ENCODE results near the gene OSBPL9. TPM values are rescaled to one million over a fixed set of nuclear protein-coding genes. Genes with fewer than 3 reads are reported as not detected.

The OSBPL9 gene
- total and polyA plus RNA-seq, 10 of the 15 experiments (the other 5 are each of a cell fraction or from before 2014, with no cell fraction given), result 25.9 to 156 (median 108) TPM

DNA sequence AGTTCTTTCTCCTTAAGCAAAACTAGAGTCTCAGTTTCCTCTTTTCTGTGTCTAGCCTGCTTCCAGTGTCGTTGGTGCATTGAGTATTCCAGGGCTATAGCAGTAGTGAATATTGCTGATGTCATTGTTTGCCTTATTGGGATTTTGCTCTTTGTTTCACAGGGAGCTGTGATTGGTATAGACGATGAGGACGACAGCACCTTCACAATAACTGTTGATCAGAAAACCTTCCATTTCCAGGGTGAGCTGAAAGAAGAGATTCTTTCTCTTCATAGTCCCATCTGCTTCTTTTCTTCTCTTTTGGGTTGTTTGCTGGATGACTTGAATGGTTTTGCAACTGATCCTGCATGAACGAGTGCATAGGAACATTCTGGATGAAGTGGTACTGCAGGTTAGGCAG, 52.4 kb downstream of the OSBPL9 start:
- BruUV-seq (replicated peaks), result no TSS peak
- POLR2A ChIA-PET, result no interaction called here
- H3K4me1 ChIP-seq (ENCODE audit: control insufficient read depth, insufficient read depth, low read length), result no peaks in the 10 kb centered on the region
- no peak overlapping the region for H3K9ac ChIP-seq (ENCODE audit: control insufficient read depth, insufficient read depth, low read length)
- FAIRE-seq (no peak), ATAC-seq (no peak), DNase-seq (ENCODE audit: low read depth, low spot score) (no peak)
- no peaks in the 10 kb centered on the region for H4K20me1 ChIP-seq (ENCODE audit: control insufficient read depth, insufficient read depth)
- H3K79me2 ChIP-seq (ENCODE audit: control insufficient read depth, insufficient read depth, low read length), result no peaks in the 10 kb centered on the region
- no peak overlapping the region for H3K4me2 ChIP-seq (ENCODE audit: control insufficient read depth, insufficient read depth)
- H3K36me3 ChIP-seq (ENCODE audit: control insufficient read depth in 2 of 2, insufficient read depth in 2 of 2, low read length in 1 of 2), result no peaks in the 10 kb centered on the region
- no peak overlapping the region for H3K4me3 ChIP-seq
- SMC1A ChIA-PET (ENCODE audit: uncharacterized antibody, unreplicated experiment), result interaction anchor here (1.0 kb wide), 1 partner anchor 47 kb away, joined by 3 read pairs; no protein-coding TSS in a partner anchor
- TF ChIP-seq TARDBP (IDR thresholded peaks at IDR 0.05; ENCODE audit: borderline replicate concordance) (no peak), ZBTB40 (IDR thresholded peaks at IDR 0.05; ENCODE audit: borderline replicate concordance) (no peak), ETV6 (conservative IDR thresholded peaks at IDR 0.05 in 1 of 2, IDR thresholded peaks at IDR 0.05 in 1 of 2; ENCODE audit: borderline replicate concordance in 1 of 2, low read depth in 1 of 2) (no peak), TCF12 (IDR thresholded peaks at IDR 0.05; ENCODE audit: low read depth, low read length) (no peak), KAT2A (conservative IDR thresholded peaks at IDR 0.05; ENCODE audit: control insufficient read depth, low read depth, low read length) (no peak), HCFC1 (IDR thresholded peaks at IDR 0.05; ENCODE audit: low read length) (no peak)
- intact Hi-C loops (cut with micrococcal nuclease; ENCODE audit: unreplicated experiment), result no loop called here
- no peaks in the 10 kb centered on the region for H3K9me3 ChIP-seq (replicated peaks; ENCODE audit: control insufficient read depth, insufficient read depth, low read length)
- no peak overlapping the region for H2AFZ ChIP-seq (ENCODE audit: control insufficient read depth, low read depth, low read length)
- 59% methylated on average over 4 of the region's 4 CpGs for WGBS (ENCODE audit: insufficient coverage, insufficient replicate concordance, low lambda C conversion rate, missing lambda C conversion rate)
- H3K27ac ChIP-seq (ENCODE audit: control insufficient read depth, insufficient read depth), result no peak overlapping the region
- no peaks in the 10 kb centered on the region for H3K27me3 ChIP-seq (replicated peaks in 1 of 2; ENCODE audit: control insufficient read depth in 2 of 2, insufficient read depth in 2 of 2, low read length in 1 of 2)
- in situ Hi-C loops (cut with MboI), result no loop called here
- RAD21 ChIA-PET (ENCODE audit: unreplicated experiment), result no interaction called here
- CTCF ChIA-PET, result interaction anchor here (0.8 kb wide), 1 partner anchor 9 kb away, joined by 3 read pairs; no protein-coding TSS in a partner anchor
